GM18873 (cell line): Measurements from ENCODE around the gene SIRT5.

Experiments
- ATAC-seq: cut with Tn5 transposase; IDR thresholded peaks from one replicate; pipeline ENCODE4 v1.9.1; 2021; ENCODE audit warnings: mild to moderate bottlenecking, moderate library complexity, moderate number of reproducible peaks; ENCODE audit not compliant: unreplicated experiment, low FRiP score

The SIRT5 gene

GRCh38 chr6:13550656-13551055 is 23.7 kb upstream of the SIRT5 start:
- no peak for ATAC-seq

- ATAC-seq = no peak
These were observed 20.8 kb upstream of the SIRT5 start for GRCh38 chr6:13553646-13554045.

- no peak for ATAC-seq
These were observed 19.5 kb upstream of the SIRT5 start for GRCh38 chr6:13554929-13555333.

GRCh38 chr6:13557841-13558240 is 16.6 kb upstream of the SIRT5 start:
- no peak for ATAC-seq

- ATAC-seq = no peak
These were observed 15.7 kb upstream of the SIRT5 start for GRCh38 chr6:13558718-13559117.

GRCh38 chr6:13559251-13559650 is 15.2 kb upstream of the SIRT5 start:
- ATAC-seq = no peak

- ATAC-seq = no peak
These were observed 14.3 kb upstream of the SIRT5 start for GRCh38 chr6:13559968-13560650.

- no peak for ATAC-seq
These were observed 13.8 kb upstream of the SIRT5 start for GRCh38 chr6:13560651-13561044.

GRCh38 chr6:13561624-13562267 is 12.7 kb upstream of the SIRT5 start:
- ATAC-seq = no peak

- no peak for ATAC-seq
These were observed 11.4 kb upstream of the SIRT5 start for GRCh38 chr6:13563009-13563408.

GRCh38 chr6:13565921-13566320 is 8.5 kb upstream of the SIRT5 start:
- ATAC-seq = no peak

GRCh38 chr6:13566500-13566899 is 7.9 kb upstream of the SIRT5 start:
- ATAC-seq = no peak

- no peak for ATAC-seq
These were observed 5.4 kb upstream of the SIRT5 start for GRCh38 chr6:13568970-13569369.

GRCh38 chr6:13572240-13572639 is 2.2 kb upstream of the SIRT5 start:
- ATAC-seq = no peak

- ATAC-seq = no peak
These were observed 1.3 kb upstream of the SIRT5 start for GRCh38 chr6:13572951-13573654.

- ATAC-seq = no peak
These were observed 711 bp upstream of the SIRT5 start for GRCh38 chr6:13573669-13574110.

- peak; percentile 69 for ATAC-seq
These were observed 241 bp upstream of the SIRT5 start for GRCh38 chr6:13574149-13574570.

GRCh38 chr6:13575377-13575775 is 975 bp downstream of the SIRT5 start:
- ATAC-seq = no peak

- ATAC-seq = no peak
These were observed 1.6 kb downstream of the SIRT5 start for GRCh38 chr6:13576017-13576416.

GRCh38 chr6:13577926-13578325 is 3.5 kb downstream of the SIRT5 start:
- no peak for ATAC-seq

- no peak for ATAC-seq
These were observed 5.5 kb downstream of the SIRT5 start for GRCh38 chr6:13579911-13580310.
